A673 (cell line): ENCODE results near the gene RYK.

Experiments
- EZH2 ChIP-seq: fragments of 200-600 bp; sonication (generic); IDR thresholded peaks from 2 replicates; pipeline ENCODE4 v1.6.1; 2017; ENCODE audit warnings: borderline replicate concordance, low read depth, mild to moderate bottlenecking, mixed read lengths, antibody characterized with exemption, low read length; ENCODE audit not compliant: poor library complexity, severe bottlenecking
- TF ChIP-seq, protein P1 (sequence below): fragments of 300-800, 200-600 bp; sonication (generic); conservative IDR thresholded peaks from 2 replicates; pipeline ENCODE4 v1.5.1; 2017; ENCODE audit warnings: low read depth, mild to moderate bottlenecking, antibody characterized with exemption, low read length, moderate library complexity, mixed read lengths

DNA sequence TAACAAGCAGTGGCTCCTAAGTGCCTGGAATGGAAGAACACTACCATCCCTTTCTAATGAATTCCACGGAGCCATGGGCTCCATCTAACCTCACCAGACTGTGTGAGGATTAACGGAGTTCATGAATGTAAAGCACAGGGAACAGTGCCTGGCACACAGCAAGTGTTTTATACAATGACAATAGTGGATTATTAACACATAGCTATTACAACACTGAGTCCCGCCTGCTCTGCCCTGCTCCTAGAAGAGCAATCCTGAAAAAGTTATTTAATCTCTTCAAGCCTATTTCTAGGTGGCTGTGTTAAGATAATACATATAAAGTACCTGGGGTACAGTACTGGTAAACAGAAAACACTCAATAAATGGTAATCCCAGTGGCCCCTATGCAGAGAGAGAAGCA is 51.4 kb downstream of the RYK start:
- TF ChIP-seq, protein P1, sequence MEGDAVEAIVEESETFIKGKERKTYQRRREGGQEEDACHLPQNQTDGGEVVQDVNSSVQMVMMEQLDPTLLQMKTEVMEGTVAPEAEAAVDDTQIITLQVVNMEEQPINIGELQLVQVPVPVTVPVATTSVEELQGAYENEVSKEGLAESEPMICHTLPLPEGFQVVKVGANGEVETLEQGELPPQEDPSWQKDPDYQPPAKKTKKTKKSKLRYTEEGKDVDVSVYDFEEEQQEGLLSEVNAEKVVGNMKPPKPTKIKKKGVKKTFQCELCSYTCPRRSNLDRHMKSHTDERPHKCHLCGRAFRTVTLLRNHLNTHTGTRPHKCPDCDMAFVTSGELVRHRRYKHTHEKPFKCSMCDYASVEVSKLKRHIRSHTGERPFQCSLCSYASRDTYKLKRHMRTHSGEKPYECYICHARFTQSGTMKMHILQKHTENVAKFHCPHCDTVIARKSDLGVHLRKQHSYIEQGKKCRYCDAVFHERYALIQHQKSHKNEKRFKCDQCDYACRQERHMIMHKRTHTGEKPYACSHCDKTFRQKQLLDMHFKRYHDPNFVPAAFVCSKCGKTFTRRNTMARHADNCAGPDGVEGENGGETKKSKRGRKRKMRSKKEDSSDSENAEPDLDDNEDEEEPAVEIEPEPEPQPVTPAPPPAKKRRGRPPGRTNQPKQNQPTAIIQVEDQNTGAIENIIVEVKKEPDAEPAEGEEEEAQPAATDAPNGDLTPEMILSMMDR = no peak
- no peak for TF ChIP-seq EZH2
